GM13976 (cell line): ENCODE results near the gene HMGN3.

Experiments
- DNase-seq: peaks from one replicate; pipeline ENCODE4 v3.0.0; 2012; ENCODE audit warnings: low spot score
- in situ Hi-C: fragments of 300-500 bp; cut with MboI; formaldehyde crosslinking; loops from one replicate; pipeline ENCODE4 v1.12.0; 2022; ENCODE audit warnings: low sequenced_read_pairs, mixed read lengths, inconsistent platforms; ENCODE audit not compliant: unreplicated experiment
- TF ChIP-seq, protein P1 (sequence below): IDR thresholded peaks from 2 replicates; pipeline ENCODE4 v1.5.1; 2012; ENCODE audit warnings: borderline replicate concordance, mild to moderate bottlenecking; ENCODE audit not compliant: insufficient read depth; ENCODE audit errors: extremely low read depth, missing control alignments, control extremely low read depth

The HMGN3 gene

DNA sequence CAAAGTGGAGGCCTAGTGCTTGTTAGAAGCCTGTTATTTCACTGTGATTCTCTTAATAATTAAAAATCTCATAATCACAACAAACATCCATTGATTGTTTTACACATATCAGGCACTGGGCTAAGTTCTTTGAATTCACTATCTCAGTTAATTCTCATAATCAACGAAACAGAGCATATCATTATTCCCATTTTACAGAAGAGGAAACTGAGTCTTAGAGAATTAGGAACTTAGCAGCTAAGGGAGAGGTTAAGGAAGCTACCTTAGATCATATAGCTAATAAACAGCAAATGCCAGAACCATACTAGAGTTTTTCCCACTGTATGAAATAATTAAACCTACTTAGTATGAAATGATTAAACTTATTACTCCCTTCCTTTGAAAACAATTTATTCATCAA lies 7.0 kb downstream of the HMGN3 start:
- DNase-seq, result no peak
- TF ChIP-seq, protein P1, sequence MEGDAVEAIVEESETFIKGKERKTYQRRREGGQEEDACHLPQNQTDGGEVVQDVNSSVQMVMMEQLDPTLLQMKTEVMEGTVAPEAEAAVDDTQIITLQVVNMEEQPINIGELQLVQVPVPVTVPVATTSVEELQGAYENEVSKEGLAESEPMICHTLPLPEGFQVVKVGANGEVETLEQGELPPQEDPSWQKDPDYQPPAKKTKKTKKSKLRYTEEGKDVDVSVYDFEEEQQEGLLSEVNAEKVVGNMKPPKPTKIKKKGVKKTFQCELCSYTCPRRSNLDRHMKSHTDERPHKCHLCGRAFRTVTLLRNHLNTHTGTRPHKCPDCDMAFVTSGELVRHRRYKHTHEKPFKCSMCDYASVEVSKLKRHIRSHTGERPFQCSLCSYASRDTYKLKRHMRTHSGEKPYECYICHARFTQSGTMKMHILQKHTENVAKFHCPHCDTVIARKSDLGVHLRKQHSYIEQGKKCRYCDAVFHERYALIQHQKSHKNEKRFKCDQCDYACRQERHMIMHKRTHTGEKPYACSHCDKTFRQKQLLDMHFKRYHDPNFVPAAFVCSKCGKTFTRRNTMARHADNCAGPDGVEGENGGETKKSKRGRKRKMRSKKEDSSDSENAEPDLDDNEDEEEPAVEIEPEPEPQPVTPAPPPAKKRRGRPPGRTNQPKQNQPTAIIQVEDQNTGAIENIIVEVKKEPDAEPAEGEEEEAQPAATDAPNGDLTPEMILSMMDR, result no peak
- in situ Hi-C loops, result loop anchor here (25.0 kb wide), 1 partner anchor 365 kb away; the partner anchor contains the start of gene IRAK1BP1

- no peak for DNase-seq
- in situ Hi-C loops, result loop anchor here (25.0 kb wide), 1 partner anchor 364 kb away; the partner anchor contains the start of gene IRAK1BP1
- TF ChIP-seq, protein P1, result no peak
Observed at GRCh38 chr6:79226660-79227059, 7.8 kb downstream of the HMGN3 start.

DNA sequence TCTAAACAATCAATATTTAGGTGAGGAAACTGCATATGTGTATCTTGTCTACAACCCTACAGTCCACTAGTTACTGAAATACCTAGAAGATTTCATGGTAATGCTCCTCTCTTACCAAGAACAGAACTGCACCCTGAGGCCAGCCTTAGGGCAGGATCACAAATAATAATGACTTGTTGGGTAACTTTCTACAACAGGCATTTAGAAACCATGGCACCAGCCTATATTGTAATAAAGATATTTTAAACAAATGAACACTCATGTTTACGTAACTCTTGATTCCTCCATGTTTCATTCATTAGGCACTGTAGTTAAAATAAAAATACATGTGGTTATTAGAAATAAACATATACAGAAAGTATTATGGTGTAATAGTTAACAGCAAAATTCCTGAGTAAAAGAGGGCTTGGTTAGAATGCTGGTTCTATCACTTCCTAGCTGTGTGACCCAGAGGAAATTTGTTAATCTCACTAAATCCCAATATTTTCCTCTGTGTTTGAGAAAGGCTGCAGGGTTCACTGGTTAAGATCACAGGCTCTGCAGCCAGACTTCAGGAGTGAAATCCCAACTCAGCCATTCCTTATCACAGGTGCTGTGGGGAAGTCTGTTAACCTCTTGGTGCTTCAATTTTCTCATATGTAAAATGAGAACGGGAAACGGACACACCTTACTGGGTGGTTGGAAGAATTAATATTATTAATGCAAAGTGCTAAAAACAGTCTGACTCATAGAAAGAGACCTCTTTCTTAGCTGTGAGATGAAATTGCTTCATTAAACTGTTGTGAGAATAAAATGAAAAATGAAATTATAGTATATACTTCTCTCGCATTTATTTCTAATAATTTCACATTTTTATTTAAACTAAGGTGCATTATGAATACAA lies 8.5 kb downstream of the HMGN3 start:
- in situ Hi-C loops, result loop anchor here (25.0 kb wide), 1 partner anchor 364 kb away; the partner anchor contains the start of gene IRAK1BP1
- no peak for DNase-seq
- TF ChIP-seq, protein P1, result no peak

- in situ Hi-C loops, result no loop called here
- DNase-seq, result no peak
- TF ChIP-seq, protein P1, result no peak
Observed at GRCh38 chr6:79223611-79224404, 10.7 kb downstream of the HMGN3 start.

- in situ Hi-C loops, result no loop called here
- TF ChIP-seq, protein P1, result no peak
- no peak for DNase-seq
Observed at GRCh38 chr6:79215213-79215824, 19.2 kb downstream of the HMGN3 start.

- in situ Hi-C loops, result no loop called here
- TF ChIP-seq, protein P1, result no peak
Observed at GRCh38 chr6:79212859-79213258, 21.6 kb downstream of the HMGN3 start.

More at GRCh38 chr6:79212859-79213258, 21.6 kb downstream of the HMGN3 start:
- DNase-seq, result no peak
